Mesothelial cell of epicardium (in vitro differentiated cells): ENCODE measurements around the gene AGGF1. TPM values are rescaled to one million over a fixed set of nuclear protein-coding genes. Genes with fewer than 3 reads are reported as not detected.

ENCODE experiments used
- DNase-seq, 2 experiments: peaks; one replicate each; pipeline ENCODE4 v3.0.0; 2021; ENCODE audit warnings: low spot score in 2 of 2; ENCODE audit not compliant: unreplicated experiment in 2 of 2
- H3K27ac Mint-ChIP-seq: 2 replicates; pipeline ENCODE4 v1.8.0; 2021; ENCODE audit warnings: mixed read lengths
- H3K27me3 Mint-ChIP-seq: 2 replicates; pipeline ENCODE4 v1.8.0; 2021; ENCODE audit warnings: low read depth, mixed read lengths
- H3K36me3 Mint-ChIP-seq: 2 replicates; pipeline ENCODE4 v1.8.0; 2021; ENCODE audit warnings: mixed read lengths
- H3K4me1 Mint-ChIP-seq: 2 replicates; pipeline ENCODE4 v1.8.0; 2021; ENCODE audit warnings: mixed read lengths
- H3K4me3 Mint-ChIP-seq: 2 replicates; pipeline ENCODE4 v1.8.0; 2021; ENCODE audit warnings: mild to moderate bottlenecking, moderate library complexity, mixed read lengths
- H3K9me3 Mint-ChIP-seq: 2 replicates; pipeline ENCODE4 v1.8.0; 2021; ENCODE audit warnings: mixed read lengths
- total RNA-seq: library from RNA; stranded (reverse); gene quantifications from 3 replicates; pipeline ENCODE4 v1.2.1, GENCODE V29; 2021
- TF ChIP-seq, protein P1 (sequence below): fragments of 200-600 bp; sonication (generic); IDR thresholded peaks from one replicate; pipeline ENCODE4 v1.5.0; 2021; ENCODE audit warnings: antibody characterized with exemption; ENCODE audit not compliant: unreplicated experiment

AGGF1 gene
- total RNA-seq, 1 donor from 2014 or later: 21.2 TPM

DNA sequence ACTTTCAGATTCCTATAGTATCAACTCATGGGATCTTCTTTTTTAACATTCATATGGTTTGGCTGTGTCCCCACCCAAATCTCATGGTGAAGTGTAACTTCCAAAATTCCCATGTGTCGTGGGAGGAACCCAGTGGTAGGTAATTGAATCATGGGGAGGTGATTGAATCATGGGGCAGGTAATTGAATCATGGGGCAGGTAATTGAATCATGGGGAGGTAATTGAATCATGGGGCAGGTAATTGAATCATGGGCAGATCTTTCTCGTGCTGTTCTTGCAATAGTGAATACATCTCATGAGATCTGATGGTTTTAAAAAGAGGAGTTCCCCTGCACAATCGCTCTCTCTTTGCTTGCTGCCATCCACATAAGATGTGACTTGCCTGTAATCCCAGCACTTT, 21.8 kb upstream of the AGGF1 start:
- Mint-ChIP-seq H3K4me1 (no peaks in the 10 kb centered on the region), H3K4me3 (no peak overlapping the region), H3K9me3 (peaks cover 15% of the 10 kb centered on the region), H3K36me3 (no peaks in the 10 kb centered on the region), H3K27me3 (no peaks in the 10 kb centered on the region), H3K27ac (no peak overlapping the region)
- no peak for DNase-seq
- TF ChIP-seq, protein P1, sequence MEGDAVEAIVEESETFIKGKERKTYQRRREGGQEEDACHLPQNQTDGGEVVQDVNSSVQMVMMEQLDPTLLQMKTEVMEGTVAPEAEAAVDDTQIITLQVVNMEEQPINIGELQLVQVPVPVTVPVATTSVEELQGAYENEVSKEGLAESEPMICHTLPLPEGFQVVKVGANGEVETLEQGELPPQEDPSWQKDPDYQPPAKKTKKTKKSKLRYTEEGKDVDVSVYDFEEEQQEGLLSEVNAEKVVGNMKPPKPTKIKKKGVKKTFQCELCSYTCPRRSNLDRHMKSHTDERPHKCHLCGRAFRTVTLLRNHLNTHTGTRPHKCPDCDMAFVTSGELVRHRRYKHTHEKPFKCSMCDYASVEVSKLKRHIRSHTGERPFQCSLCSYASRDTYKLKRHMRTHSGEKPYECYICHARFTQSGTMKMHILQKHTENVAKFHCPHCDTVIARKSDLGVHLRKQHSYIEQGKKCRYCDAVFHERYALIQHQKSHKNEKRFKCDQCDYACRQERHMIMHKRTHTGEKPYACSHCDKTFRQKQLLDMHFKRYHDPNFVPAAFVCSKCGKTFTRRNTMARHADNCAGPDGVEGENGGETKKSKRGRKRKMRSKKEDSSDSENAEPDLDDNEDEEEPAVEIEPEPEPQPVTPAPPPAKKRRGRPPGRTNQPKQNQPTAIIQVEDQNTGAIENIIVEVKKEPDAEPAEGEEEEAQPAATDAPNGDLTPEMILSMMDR: no peak

DNA sequence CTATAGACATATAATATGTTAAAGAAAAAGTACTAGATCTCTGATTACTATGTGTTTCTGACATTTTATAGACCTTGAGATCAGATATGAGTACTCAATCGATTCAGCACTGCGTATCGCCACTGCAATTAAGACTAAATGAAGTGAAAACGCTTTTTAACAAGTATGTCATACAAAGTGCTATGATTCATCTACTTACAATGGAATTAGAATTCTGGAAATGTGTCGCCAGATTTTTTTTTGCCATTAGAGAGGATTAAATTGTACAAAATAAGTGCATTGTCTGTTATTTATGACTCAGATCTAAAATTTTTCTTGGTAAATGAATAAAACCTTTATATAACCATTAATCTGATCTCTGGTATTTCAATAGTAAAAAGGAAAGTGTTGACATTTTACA, 20.0 kb upstream of the AGGF1 start:
- H3K36me3 Mint-ChIP-seq: no peaks in the 10 kb centered on the region
- peaks cover 15% of the 10 kb centered on the region for H3K9me3 Mint-ChIP-seq
- no peak overlapping the region for H3K27ac Mint-ChIP-seq
- no peak for DNase-seq
- H3K4me3 Mint-ChIP-seq: no peak overlapping the region
- TF ChIP-seq, protein P1: no peak
- no peaks in the 10 kb centered on the region for H3K27me3 Mint-ChIP-seq
- H3K4me1 Mint-ChIP-seq: no peaks in the 10 kb centered on the region

DNA sequence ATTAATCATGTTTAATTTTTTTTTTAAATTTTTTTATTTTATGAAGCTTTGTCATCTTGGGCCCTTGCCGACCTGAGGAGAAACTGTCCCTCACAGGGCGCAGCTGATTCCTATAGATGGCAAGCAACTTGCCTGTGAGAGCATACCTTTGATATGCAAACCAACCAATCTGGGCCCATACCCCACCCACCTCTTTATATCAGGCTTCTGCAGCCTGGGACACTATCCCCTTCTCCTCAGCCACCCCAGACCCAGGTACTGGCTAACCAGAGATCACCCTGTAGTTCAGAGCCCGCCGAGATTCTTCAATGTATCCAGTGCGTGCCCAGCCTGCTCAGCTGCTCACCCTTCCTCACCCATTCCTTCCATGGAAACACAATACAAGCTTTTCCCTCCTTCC, 18.7 kb upstream of the AGGF1 start:
- Mint-ChIP-seq H3K4me1 (peaks cover 3% of the 10 kb centered on the region), H3K36me3 (no peaks in the 10 kb centered on the region), H3K4me3 (no peak overlapping the region), H3K27ac (no peak overlapping the region), H3K27me3 (no peaks in the 10 kb centered on the region), H3K9me3 (peaks cover 15% of the 10 kb centered on the region)
- DNase-seq: no peak
- TF ChIP-seq, protein P1: no peak

DNA sequence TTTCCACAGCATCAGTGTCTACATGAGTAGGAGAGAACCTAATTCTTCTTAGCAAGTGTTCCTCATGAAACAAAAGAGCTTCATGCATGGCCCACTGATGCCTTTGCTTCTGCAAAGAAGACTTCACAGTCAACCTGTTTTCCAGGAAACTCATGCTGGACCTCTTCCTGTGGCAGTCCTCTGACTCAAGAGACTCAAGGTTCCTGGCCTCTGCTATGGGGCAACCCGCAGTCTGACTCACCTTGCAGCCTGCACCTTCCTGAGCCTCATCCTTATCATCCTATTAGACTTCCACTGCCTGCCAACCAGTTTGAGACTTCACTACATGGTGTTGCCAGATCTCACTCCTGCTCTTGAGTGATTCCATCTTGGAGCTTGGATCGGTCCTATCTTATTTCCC, 17.6 kb upstream of the AGGF1 start:
- H3K4me3 Mint-ChIP-seq: no peak overlapping the region
- no peak overlapping the region for H3K27ac Mint-ChIP-seq
- TF ChIP-seq, protein P1: no peak
- DNase-seq: no peak
- peaks cover 3% of the 10 kb centered on the region for H3K4me1 Mint-ChIP-seq
- peaks cover 10% of the 10 kb centered on the region for H3K9me3 Mint-ChIP-seq
- no peaks in the 10 kb centered on the region for H3K36me3 Mint-ChIP-seq
- H3K27me3 Mint-ChIP-seq: no peaks in the 10 kb centered on the region

DNA sequence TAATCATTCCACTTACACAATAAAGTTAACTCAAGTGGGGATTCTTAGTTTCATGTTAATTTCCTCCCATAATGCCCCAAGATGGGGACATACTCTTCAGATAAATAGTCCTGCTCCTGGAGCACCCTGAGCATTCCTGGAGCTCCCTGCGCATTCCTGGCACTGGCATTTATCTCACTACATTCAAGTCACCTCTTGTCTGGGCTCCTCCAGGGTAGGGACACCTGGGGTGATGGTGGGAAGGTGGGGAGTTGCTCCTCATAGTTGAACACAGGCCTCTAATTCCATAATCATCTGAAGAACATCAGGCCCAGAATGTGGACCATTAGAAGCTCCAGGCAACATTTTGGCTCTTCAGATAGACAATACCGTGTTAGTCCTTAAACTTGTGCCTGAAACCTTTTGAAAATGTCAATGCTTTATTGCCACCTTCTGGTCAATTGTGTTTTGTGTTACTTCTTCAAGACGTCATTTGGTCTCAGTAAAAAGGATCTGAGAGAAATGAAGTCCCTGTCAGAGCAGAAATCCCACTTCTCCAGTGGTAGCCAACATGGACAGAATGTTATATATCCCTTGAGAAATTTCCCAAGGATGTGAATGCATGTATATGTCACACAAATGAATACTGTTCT, 14.2 kb upstream of the AGGF1 start:
- Mint-ChIP-seq H3K4me3 (no peak overlapping the region), H3K36me3 (no peaks in the 10 kb centered on the region), H3K27me3 (peaks cover 1% of the 10 kb centered on the region), H3K4me1 (peaks cover 3% of the 10 kb centered on the region), H3K27ac (no peak overlapping the region), H3K9me3 (no peaks in the 10 kb centered on the region)
- TF ChIP-seq, protein P1: peak; percentile 42
- no peak for DNase-seq

DNA sequence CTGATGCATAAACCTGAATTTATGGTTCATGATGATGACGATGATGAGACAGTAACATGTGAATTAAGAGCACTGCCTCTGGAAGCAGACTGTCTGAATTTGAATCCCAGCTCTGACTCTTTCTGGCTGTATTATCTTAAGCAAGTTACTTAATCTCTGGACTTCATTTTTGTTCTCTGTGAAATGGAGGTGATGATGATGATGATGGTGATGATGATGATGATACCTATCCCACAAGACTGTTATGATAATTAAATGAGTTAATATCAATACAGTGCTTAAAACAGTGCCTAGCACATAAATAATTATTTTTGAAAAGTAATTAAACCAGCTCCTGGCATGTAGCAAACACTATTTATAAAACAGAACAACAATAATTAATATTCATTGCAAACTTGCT, 13.2 kb upstream of the AGGF1 start:
- no peak overlapping the region for H3K27ac Mint-ChIP-seq
- no peak for DNase-seq
- TF ChIP-seq, protein P1: no peak
- no peaks in the 10 kb centered on the region for H3K9me3 Mint-ChIP-seq
- no peak overlapping the region for H3K4me3 Mint-ChIP-seq
- H3K36me3 Mint-ChIP-seq: no peaks in the 10 kb centered on the region
- H3K27me3 Mint-ChIP-seq: peaks cover 1% of the 10 kb centered on the region
- H3K4me1 Mint-ChIP-seq: peaks cover 3% of the 10 kb centered on the region
